GM19043 (cell line): ENCODE results near the gene ITM2A.

Experiments
- ATAC-seq: cut with Tn5 transposase; IDR thresholded peaks from one replicate; pipeline ENCODE4 v1.9.1; 2021; ENCODE audit warnings: low read depth; ENCODE audit not compliant: unreplicated experiment

Gene ITM2A

DNA sequence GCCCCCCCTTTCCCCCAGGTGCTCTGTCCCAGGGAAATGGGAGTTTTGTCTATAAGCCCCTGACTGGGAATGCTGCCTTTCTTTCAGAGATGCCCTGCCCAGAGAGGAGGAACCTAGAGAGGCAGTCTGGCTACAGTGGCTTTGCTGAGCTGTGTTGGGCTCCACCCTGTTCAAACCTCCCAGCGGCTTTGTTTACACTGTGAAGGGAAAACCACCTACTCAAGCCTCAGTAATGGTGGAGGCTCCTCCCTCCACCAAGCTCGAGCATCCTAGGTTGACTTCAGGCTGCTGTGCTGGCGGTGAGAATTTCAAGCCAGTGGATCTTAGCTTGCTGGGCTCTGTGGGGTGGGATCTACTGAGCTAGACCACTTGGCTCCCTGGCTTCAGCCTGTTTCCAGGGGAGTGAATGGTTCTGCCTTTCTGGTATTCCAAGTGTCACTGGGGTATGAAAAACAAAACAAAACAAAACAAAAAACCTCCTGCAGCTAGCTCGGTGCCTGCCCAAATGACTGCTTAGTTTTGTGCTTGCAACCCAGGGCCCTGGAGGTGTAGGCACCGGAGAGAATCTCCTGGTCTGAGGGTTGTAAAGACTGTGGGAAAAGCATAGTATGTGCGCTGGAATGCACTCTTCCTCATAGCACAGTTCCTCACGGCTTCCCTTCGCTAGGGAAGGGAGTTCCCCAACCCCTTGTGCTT lies 41.7 kb downstream of the ITM2A start:
- ATAC-seq = no peak
